CD14-positive monocyte (primary cell): ENCODE data around the gene ANO5. TPM values are rescaled to one million over a fixed set of nuclear protein-coding genes. Genes with fewer than 3 reads are reported as not detected.

ENCODE experiments used
- DNase-seq, 3 donors: peaks; one replicate each; pipeline ENCODE4 v3.0.0-alpha.2; 2011 to 2022
- H2AFZ ChIP-seq: 2 replicates; pipeline ENCODE4 v1.6.0; 2012; ENCODE audit warnings: mild to moderate bottlenecking, low read depth, low read length, inconsistent platforms; ENCODE audit not compliant: insufficient read depth, poor library complexity, severe bottlenecking
- H3K27ac ChIP-seq, 2 donors: 1 replicate in 1 of 2; 2 replicates in 1 of 2; pipeline ENCODE4 v1.5.1; 2012 to 2013; ENCODE audit warnings: low read length in 2 of 2, control low read depth in 1 of 2, inconsistent platforms in 1 of 2, low read depth in 1 of 2, mild to moderate bottlenecking in 1 of 2
- H3K27me3 ChIP-seq, 2 donors: one replicate each; pipeline versions ENCODE4 v1.6.0 to v1.6.1; 2011 to 2013; ENCODE audit warnings: low read length in 2 of 2; ENCODE audit not compliant: control insufficient read depth in 2 of 2, insufficient read depth in 2 of 2
- H3K36me3 ChIP-seq, 2 donors: replicated peaks in 1 of 2; 1 replicate in 1 of 2; 2 replicates in 1 of 2; pipeline versions ENCODE4 v1.5.1 to v1.6.1; 2012 to 2013; ENCODE audit warnings: low read length in 2 of 2, control low read depth in 1 of 2, inconsistent platforms in 1 of 2, mild to moderate bottlenecking in 1 of 2; ENCODE audit not compliant: insufficient read depth in 2 of 2, control insufficient read depth in 1 of 2
- H3K4me1 ChIP-seq, 2 donors: 1 replicate in 1 of 2; 2 replicates in 1 of 2; pipeline versions ENCODE4 v1.5.1 to v1.6.1; 2012 to 2013; ENCODE audit warnings: low read length in 2 of 2, control low read depth in 1 of 2, inconsistent platforms in 1 of 2, mild to moderate bottlenecking in 1 of 2, moderate library complexity in 1 of 2; ENCODE audit not compliant: insufficient read depth in 2 of 2, control insufficient read depth in 1 of 2
- H3K4me2 ChIP-seq: replicated peaks from 2 replicates; pipeline ENCODE3; 2012; ENCODE audit warnings: low read length, moderate library complexity, mild to moderate bottlenecking; ENCODE audit not compliant: poor library complexity, severe bottlenecking; ENCODE audit errors: extremely low read depth
- H3K4me3 ChIP-seq, 3 experiments: fragments of 200-600 bp in 1 of 3; sonication (generic) in 1 of 3; replicated peaks in 1 of 3; 1 replicate in 2 of 3; 2 replicates in 1 of 3; pipeline ENCODE4 v1.5.1; 2011 to 2013; ENCODE audit warnings: low read length in 3 of 3, mild to moderate bottlenecking in 3 of 3, control low read depth in 2 of 3, low read depth in 2 of 3, inconsistent platforms in 1 of 3, moderate library complexity in 1 of 3
- H3K79me2 ChIP-seq: 2 replicates; pipeline ENCODE4 v1.6.0; 2012; ENCODE audit warnings: mild to moderate bottlenecking, control low read depth, inconsistent platforms, low read length, moderate library complexity; ENCODE audit not compliant: insufficient read depth
- H3K9ac ChIP-seq: 2 replicates; pipeline ENCODE4 v1.6.0; 2017; ENCODE audit warnings: low read length, mild to moderate bottlenecking; ENCODE audit not compliant: insufficient read depth, poor library complexity, severe bottlenecking
- H3K9me3 ChIP-seq, 2 donors: replicated peaks in 1 of 2; 1 replicate in 1 of 2; 2 replicates in 1 of 2; pipeline versions ENCODE4 v1.5.1 to v1.6.1; 2012 to 2013; ENCODE audit warnings: low read length in 2 of 2, control low read depth in 1 of 2; ENCODE audit not compliant: control insufficient read depth in 1 of 2, insufficient read depth in 1 of 2
- H4K20me1 ChIP-seq: 2 replicates; pipeline ENCODE4 v1.6.0; 2012; ENCODE audit warnings: mild to moderate bottlenecking, low read length, control low read depth, moderate library complexity; ENCODE audit not compliant: insufficient read depth
- H3K27ac Mint-ChIP-seq, 7 donors: one replicate each; pipeline ENCODE4 v1.8.0; 2020; ENCODE audit warnings: mild to moderate bottlenecking in 7 of 7, mixed read lengths in 7 of 7, moderate library complexity in 6 of 7, inconsistent platforms in 2 of 7
- H3K27me3 Mint-ChIP-seq, 3 donors: one replicate each; pipeline ENCODE4 v1.8.0; 2021 to 2022; ENCODE audit warnings: low read depth in 3 of 3, mild to moderate bottlenecking in 3 of 3, mixed read lengths in 3 of 3, moderate library complexity in 3 of 3, inconsistent platforms in 1 of 3
- H3K36me3 Mint-ChIP-seq, 2 donors: one replicate each; pipeline ENCODE4 v1.8.0; 2020; ENCODE audit warnings: mixed read lengths in 2 of 2, inconsistent platforms in 1 of 2, mild to moderate bottlenecking in 1 of 2
- H3K4me1 Mint-ChIP-seq: one replicate; pipeline ENCODE4 v1.8.0; 2020; ENCODE audit warnings: mild to moderate bottlenecking, mixed read lengths
- H3K4me3 Mint-ChIP-seq, 2 donors: one replicate each; pipeline ENCODE4 v1.8.0; 2020; ENCODE audit warnings: mild to moderate bottlenecking in 2 of 2, mixed read lengths in 2 of 2, moderate library complexity in 1 of 2
- H3K9me3 Mint-ChIP-seq, 7 donors: one replicate each; pipeline ENCODE4 v1.8.0; 2020 to 2022; ENCODE audit warnings: mixed read lengths in 7 of 7, mild to moderate bottlenecking in 6 of 7, moderate library complexity in 6 of 7, inconsistent platforms in 2 of 7
- WGBS: methylation state at CpG from one replicate; pipeline ENCODE4 v1.1.5; 2013; ENCODE audit warnings: missing lambda C conversion rate; ENCODE audit not compliant: insufficient coverage; 5-methylcytosine and 5-hydroxymethylcytosine counted together
- intact Hi-C, 2 donors: fragments of 100-400 bp; cut with micrococcal nuclease; formaldehyde crosslinking; loops; one replicate each; pipeline versions ENCODE4 v1.15.0 to v1.15.1; 2023
- polyA plus RNA-seq, 3 donors: library from polyadenylated mRNA; depleted of rRNA in 1 of 3; unstranded in 2 of 3; stranded (reverse) in 1 of 3; fragments of 300-500 nt in 2 of 3; fragments of >200 nt in 1 of 3; fragmentation: Illumina TruSeq in 2 of 3; gene quantifications; 1 replicate in 2 of 3; 2 replicates in 1 of 3; pipeline ENCODE4 v1.2.3, GENCODE V29; 2012 to 2021
- TF ChIP-seq, protein P1 (sequence below): fragments of 200-600 bp; IDR thresholded peaks from one replicate; pipeline ENCODE4 v1.8.0; 2022; ENCODE audit warnings: antibody characterized with exemption, mild to moderate bottlenecking

ANO5 gene
- polyA plus RNA-seq, 3 donors, result 1.0 to 1.4 (median 1.1) TPM

DNA sequence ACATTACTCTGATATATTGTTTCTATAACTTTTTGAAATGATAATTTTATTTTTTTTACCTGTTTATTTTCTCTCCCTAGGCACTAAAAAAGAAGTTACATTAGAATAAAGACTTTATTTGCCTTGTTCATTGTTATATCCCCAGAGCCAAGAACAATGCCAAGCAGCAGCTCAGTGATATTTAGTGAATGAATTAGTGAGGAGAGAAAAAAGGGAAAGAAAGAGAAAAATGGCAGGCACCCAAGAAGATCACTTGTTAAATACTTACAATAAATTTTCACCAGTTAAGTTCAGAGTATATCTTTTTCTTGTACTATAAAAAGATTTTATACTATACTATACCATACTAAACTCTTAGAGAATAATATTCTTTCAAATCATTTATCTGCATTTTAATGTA, 13.3 kb upstream of the ANO5 start:
- TF ChIP-seq, protein P1, sequence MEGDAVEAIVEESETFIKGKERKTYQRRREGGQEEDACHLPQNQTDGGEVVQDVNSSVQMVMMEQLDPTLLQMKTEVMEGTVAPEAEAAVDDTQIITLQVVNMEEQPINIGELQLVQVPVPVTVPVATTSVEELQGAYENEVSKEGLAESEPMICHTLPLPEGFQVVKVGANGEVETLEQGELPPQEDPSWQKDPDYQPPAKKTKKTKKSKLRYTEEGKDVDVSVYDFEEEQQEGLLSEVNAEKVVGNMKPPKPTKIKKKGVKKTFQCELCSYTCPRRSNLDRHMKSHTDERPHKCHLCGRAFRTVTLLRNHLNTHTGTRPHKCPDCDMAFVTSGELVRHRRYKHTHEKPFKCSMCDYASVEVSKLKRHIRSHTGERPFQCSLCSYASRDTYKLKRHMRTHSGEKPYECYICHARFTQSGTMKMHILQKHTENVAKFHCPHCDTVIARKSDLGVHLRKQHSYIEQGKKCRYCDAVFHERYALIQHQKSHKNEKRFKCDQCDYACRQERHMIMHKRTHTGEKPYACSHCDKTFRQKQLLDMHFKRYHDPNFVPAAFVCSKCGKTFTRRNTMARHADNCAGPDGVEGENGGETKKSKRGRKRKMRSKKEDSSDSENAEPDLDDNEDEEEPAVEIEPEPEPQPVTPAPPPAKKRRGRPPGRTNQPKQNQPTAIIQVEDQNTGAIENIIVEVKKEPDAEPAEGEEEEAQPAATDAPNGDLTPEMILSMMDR, result no peak
- Mint-ChIP-seq H3K9me3 (no peaks in the 10 kb centered on the region), H3K36me3 (no peaks in the 10 kb centered on the region), H3K4me3 (peak overlapping the region in 1 of 2 donors; percentile 26), H3K4me1 (peaks cover 10% of the 10 kb centered on the region), H3K27me3 (peaks cover 2 to 8% (median 4%) of the 10 kb centered on the region in 3 donors), H3K27ac (no peak overlapping the region)
- Histone ChIP-seq H3K36me3 (no peaks in the 10 kb centered on the region), H4K20me1 (no peaks in the 10 kb centered on the region), H3K4me1 (peaks cover 4 to 10% of the 10 kb centered on the region in 2 donors), H2AFZ (no peak overlapping the region), H3K27me3 (peaks cover 0 to 2% of the 10 kb centered on the region in 2 donors), H3K9ac (no peak overlapping the region), H3K9me3 (no peaks in the 10 kb centered on the region), H3K27ac (no peak overlapping the region), H3K4me2 (no peak overlapping the region), H3K4me3 (no peak overlapping the region), H3K79me2 (no peaks in the 10 kb centered on the region)
- intact Hi-C loops, result no loop called here
- DNase-seq, result no peak

DNA sequence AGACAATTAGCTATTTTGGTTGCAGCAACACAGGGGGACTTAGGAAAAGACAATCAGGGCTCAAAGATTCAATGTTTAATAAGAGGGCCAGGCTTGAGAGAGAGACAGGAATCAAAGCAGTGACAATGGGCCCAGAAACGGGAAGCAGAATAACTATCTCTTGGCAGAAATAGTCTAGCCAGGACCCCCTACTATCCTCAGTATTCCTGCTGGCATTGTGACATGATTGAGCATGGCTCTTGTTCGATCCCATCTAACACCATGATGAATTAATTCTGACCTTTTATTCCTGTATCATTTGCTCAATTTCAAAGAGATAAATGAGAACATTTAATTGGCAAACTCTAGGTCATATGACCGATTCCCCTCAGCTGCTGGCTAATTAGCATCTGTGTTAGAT, 12.8 kb upstream of the ANO5 start:
- no peak overlapping the region for H2AFZ ChIP-seq
- Mint-ChIP-seq H3K27me3 (peaks cover 2 to 8% (median 4%) of the 10 kb centered on the region in 3 donors), H3K9me3 (no peaks in the 10 kb centered on the region), H3K4me1 (peaks cover 10% of the 10 kb centered on the region), H3K27ac (no peak overlapping the region), H3K4me3 (no peak overlapping the region), H3K36me3 (no peaks in the 10 kb centered on the region)
- no peak overlapping the region for H3K4me2 ChIP-seq
- H3K36me3 ChIP-seq, result no peaks in the 10 kb centered on the region
- WGBS, result 95% methylated on average over 2 of the region's 3 CpGs
- no peaks in the 10 kb centered on the region for H3K79me2 ChIP-seq
- H3K4me3 ChIP-seq, result no peak overlapping the region
- H3K27me3 ChIP-seq, result peaks cover 0 to 2% of the 10 kb centered on the region in 2 donors
- peaks cover 4 to 10% of the 10 kb centered on the region in 2 donors for H3K4me1 ChIP-seq
- DNase-seq, result no peak
- H4K20me1 ChIP-seq, result no peaks in the 10 kb centered on the region
- no peak overlapping the region for H3K27ac ChIP-seq
- no peaks in the 10 kb centered on the region for H3K9me3 ChIP-seq
- TF ChIP-seq, protein P1, result no peak
- intact Hi-C loops, result no loop called here
- no peak overlapping the region for H3K9ac ChIP-seq
